Measurements from ENCODE around the gene ERRFI1. TPM values are rescaled to one million over a fixed set of nuclear protein-coding genes. Genes with fewer than 3 reads are reported as not detected.

Gene ERRFI1
- total and polyA plus RNA-seq, 2 of the 8 experiments (the other 6 are each of a cell fraction or from before 2014, with no cell fraction given): 23.4 to 46.1 TPM

DNA sequence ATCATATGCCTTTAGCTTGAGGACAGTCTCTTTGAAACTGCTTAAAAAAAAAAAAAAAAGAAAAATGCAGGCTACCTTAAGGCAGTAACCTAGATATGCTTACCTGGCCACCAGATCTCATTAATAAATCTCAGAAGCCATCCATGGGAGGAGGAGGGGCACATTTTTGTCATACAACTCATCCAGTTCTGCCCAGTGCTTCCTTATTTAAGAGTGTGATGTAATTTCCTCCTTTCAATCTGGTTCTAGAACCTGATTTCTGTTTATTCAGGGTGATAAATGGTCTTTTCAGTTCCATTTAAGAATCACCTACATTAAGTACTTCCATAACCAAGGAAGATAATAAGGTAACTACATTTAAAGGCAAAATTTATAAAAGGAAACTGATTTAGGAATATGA, 6.1 kb downstream of the ERRFI1 start:
- H2BK12ac ChIP-seq (ENCODE audit: low read depth, low read length): no peak overlapping the region
- peaks cover 11 to 12% of the 10 kb centered on the region in 2 experiments for H4K20me1 ChIP-seq (replicated peaks in 1 of 2; ENCODE audit: control insufficient read depth in 1 of 2, insufficient read depth in 2 of 2, low read length in 2 of 2)
- no peak overlapping the region for H3K4me2 ChIP-seq (ENCODE audit: insufficient read depth in 1 of 2, low read depth in 2 of 2, low read length in 2 of 2)
- H3K4me1 ChIP-seq (replicated peaks in 1 of 4; ENCODE audit: control insufficient read depth in 3 of 4, insufficient read depth in 4 of 4, low read length in 3 of 4): peaks cover 7 to 26% (median 18%) of the 10 kb centered on the region in 4 experiments; a peak in 6 of 7 replicates
- H3K79me2 ChIP-seq (ENCODE audit: control insufficient read depth in 1 of 2, insufficient read depth in 2 of 2, low read length in 2 of 2): peaks cover 16 to 100% of the 10 kb centered on the region in 2 experiments
- no peak overlapping the region for H2BK15ac ChIP-seq (ENCODE audit: low read length)
- H4K8ac ChIP-seq (ENCODE audit: extremely low read depth, insufficient read depth, low read length): no peak overlapping the region; the same call in 1 of the 2 replicates
- no peak overlapping the region for H2BK5ac ChIP-seq (ENCODE audit: low read depth, low read length)
- no peaks in the 10 kb centered on the region for H3K27me3 ChIP-seq (replicated peaks in 1 of 4; ENCODE audit: control insufficient read depth in 3 of 4, extremely low read depth in 1 of 4, insufficient read depth in 3 of 4, low read length in 3 of 4)
- H2BK120ac ChIP-seq (replicated peaks; ENCODE audit: low read depth, low read length): no peak overlapping the region
- H2AK5ac ChIP-seq (ENCODE audit: low read depth, low read length): no peak overlapping the region
- H3K9me3 ChIP-seq (ENCODE audit: insufficient read depth in 2 of 2, low read depth in 1 of 2, low read length in 1 of 2): no peaks in the 10 kb centered on the region
- no peak overlapping the region for H3K14ac ChIP-seq (ENCODE audit: insufficient read length)
- H3K56ac ChIP-seq (replicated peaks; ENCODE audit: insufficient read length, low read depth, low read length): no peak overlapping the region
- ChIA-PET POLR2A (ENCODE audit: partially characterized antibody) (interaction anchor here (0.9 to 3.6 kb wide), 3 partner anchors 28 to 296 kb away, joined by 3 to 11 read pairs (median 8); no protein-coding TSS in a partner anchor), CTCF (ENCODE audit: partially characterized antibody) (interaction anchor here (0.9 to 12.6 kb wide), 9 partner anchors 13 to 1115 kb away, joined by 3 to 211 read pairs (median 23); partner anchors contain the start of gene SLC45A1)
- no peaks in the 10 kb centered on the region for H3K79me1 ChIP-seq (ENCODE audit: low read depth, low read length)
- no peak overlapping the region for H3K18ac ChIP-seq (ENCODE audit: extremely low read depth, low read length)
- H4K5ac ChIP-seq (ENCODE audit: insufficient read length, low read depth, low read length): no peak overlapping the region
- H3K9ac ChIP-seq (replicated peaks in 1 of 4; ENCODE audit: extremely low read depth in 1 of 4, low read depth in 3 of 4, low read length in 3 of 4): no peak overlapping the region
- no peaks in the 10 kb centered on the region for H3K23me2 ChIP-seq (ENCODE audit: low read depth, low read length)
- no peak overlapping the region for H3K23ac ChIP-seq (ENCODE audit: insufficient read length)
- no peak overlapping the region for H2BK20ac ChIP-seq (ENCODE audit: low read length)
- H2AFZ ChIP-seq (ENCODE audit: low read length): no peak overlapping the region
- no peak overlapping the region for H3K27ac ChIP-seq (ENCODE audit: low read depth, low read length)
- H3K36me3 ChIP-seq (ENCODE audit: control insufficient read depth in 2 of 4, insufficient read depth in 4 of 4, low read length in 3 of 4): no peaks in the 10 kb centered on the region
- H4K91ac ChIP-seq (replicated peaks; ENCODE audit: insufficient read length, low read length): no peak overlapping the region
- FAIRE-seq (no peak), DNase-seq (ENCODE audit: low read depth in 1 of 2, low spot score in 2 of 2) (no peak)
- H3K4me3 ChIP-seq (ENCODE audit: extremely low read depth in 1 of 4, insufficient read depth in 2 of 4, low read depth in 3 of 4, low read length in 4 of 4): no peak overlapping the region
- no peak overlapping the region for H3K4ac ChIP-seq (replicated peaks; ENCODE audit: insufficient read length, low read depth, low read length)
- TF ChIP-seq SAP30 (IDR thresholded peaks at IDR 0.05; ENCODE audit: insufficient read depth, insufficient replicate concordance, low read length) (no peak), POU5F1 (IDR thresholded peaks at IDR 0.05; ENCODE audit: low read depth, low read length) (no peak)

Data from H1 (cell line).